HG03039 (cell line): Measurements from ENCODE around the gene SOBP.
"Not testable (repeated sequence)": the region's sequence is repeated elsewhere in the genome, so short reads cannot be mapped to it uniquely, and the experiment has no call there.

Experiments used
- ATAC-seq: cut with Tn5 transposase; IDR thresholded peaks from one replicate; pipeline ENCODE4 v1.9.1; 2021; ENCODE audit warnings: mild to moderate bottlenecking, moderate library complexity; ENCODE audit not compliant: unreplicated experiment

The SOBP gene, protein sequence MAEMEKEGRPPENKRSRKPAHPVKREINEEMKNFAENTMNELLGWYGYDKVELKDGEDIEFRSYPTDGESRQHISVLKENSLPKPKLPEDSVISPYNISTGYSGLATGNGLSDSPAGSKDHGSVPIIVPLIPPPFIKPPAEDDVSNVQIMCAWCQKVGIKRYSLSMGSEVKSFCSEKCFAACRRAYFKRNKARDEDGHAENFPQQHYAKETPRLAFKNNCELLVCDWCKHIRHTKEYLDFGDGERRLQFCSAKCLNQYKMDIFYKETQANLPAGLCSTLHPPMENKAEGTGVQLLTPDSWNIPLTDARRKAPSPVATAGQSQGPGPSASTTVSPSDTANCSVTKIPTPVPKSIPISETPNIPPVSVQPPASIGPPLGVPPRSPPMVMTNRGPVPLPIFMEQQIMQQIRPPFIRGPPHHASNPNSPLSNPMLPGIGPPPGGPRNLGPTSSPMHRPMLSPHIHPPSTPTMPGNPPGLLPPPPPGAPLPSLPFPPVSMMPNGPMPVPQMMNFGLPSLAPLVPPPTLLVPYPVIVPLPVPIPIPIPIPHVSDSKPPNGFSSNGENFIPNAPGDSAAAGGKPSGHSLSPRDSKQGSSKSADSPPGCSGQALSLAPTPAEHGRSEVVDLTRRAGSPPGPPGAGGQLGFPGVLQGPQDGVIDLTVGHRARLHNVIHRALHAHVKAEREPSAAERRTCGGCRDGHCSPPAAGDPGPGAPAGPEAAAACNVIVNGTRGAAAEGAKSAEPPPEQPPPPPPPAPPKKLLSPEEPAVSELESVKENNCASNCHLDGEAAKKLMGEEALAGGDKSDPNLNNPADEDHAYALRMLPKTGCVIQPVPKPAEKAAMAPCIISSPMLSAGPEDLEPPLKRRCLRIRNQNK

DNA sequence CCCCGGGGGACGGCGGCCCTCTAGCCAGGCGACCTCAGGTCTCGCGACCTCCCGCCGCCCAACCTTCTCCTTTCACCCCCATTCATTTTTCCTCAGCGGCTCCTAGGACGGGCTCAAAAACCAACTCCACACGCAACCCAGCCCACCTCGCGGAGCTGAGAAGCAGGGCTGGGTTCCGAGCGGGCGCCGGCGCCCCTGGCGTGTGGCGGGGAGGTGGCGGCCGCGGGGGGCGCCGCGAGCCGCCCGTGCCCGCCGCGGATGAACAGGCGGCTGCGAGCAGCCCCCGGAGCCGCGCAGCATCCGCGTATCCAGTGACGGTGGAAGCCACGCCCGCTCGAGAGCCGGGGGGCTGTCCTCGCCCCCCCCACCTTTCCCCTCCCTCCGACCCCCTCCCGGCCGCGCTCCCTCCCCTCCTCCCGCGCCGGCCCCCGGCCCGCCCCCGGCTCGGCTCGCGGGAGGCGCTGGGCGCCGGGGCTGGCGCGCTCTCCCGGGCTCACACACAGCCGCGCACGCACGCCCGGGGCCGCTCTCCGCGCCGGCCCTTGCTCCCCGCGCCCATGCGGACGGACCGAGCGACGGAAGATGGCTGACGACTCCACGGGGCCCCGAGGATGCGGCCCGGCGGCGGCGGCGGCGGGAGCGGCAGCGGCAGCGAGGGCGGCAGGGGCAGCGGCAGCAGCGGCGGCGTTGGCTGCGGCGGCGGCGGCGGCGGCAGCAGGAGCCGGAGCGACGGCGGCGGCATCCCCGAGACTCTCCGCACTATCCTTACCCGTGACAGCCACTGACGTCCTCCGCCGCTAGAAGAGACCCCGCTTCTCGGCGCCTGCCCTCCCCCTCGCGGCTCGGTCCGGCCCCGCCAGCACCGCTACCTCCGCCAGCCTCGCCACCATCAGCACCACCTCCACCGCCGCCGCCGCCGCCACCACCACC lies at the start of gene SOBP:
TSS of gene SOBP (plus strand) at position 482 of the 930 bp plus-strand sequence. CDS start 500 bp downstream, outside the sequence.
- no peak for ATAC-seq

DNA sequence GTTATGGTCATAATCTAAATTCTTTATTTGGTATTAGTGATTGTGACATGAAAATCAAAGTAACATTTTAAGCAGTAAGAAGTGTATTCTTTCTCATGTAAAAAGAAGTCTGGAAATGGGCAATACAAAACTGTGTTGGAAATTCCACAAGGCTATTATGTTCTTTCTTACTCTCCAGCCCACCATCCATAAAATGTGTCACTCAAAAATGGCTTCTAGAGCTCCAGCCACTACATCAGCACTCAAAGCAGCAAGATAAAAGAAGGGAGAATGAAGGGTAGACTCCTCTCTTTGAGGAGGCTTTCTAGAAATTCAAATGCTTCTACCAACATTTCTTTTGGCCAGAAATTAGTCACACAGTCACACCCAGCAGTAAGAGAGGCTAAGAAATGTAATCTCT lies 49.0 kb upstream of the SOBP start:
- ATAC-seq, result no peak

DNA sequence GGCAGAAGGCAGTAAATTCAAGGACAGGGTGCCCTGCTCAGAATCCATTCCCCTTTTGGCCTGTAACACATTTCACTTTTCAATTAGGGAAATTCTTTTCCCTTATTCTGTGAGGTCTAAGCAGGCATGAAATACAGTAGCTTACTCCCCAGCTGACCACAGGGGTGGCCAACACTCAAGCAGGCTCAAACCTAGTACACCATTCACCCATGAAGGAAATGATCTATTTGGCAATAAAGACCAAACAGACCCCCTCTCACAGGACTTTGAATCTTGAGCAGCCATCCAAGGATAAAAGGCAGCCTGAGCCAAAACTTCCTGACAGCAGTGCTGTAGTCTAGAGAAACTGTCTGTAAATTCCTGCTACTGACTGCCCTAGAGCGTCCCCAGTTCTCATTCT lies 48.2 kb upstream of the SOBP start:
- no peak for ATAC-seq

DNA sequence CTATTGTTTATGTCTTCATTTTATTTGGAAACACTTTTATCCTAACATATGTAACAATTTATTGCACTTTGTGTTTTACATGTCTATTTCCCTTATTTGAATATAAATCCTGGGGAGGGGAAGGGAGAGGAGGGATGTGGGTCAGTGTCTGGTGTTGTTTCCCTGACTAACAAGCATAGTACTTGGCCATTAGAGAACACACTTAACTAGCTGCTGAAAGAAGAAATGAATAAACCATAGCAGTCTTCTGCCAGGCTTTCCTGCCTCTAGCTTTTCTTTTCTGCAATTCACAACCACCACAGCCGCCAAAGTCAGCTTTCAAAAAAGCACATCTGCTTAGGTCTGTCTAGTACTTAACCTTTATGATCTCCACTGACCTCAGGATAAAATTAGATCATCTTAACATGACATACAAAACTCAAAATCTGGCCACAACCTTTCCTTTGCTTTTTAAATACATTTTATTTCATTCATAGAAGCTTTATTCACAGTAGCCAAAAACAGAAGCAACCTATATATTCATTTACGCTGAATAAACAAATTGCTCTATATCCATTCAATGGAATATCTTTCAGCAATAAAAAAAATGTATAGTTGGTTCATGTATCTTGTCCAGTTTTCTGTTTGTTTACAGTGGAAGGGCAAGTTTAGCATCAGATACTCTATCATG lies 46.8 kb upstream of the SOBP start:
- no peak for ATAC-seq

DNA sequence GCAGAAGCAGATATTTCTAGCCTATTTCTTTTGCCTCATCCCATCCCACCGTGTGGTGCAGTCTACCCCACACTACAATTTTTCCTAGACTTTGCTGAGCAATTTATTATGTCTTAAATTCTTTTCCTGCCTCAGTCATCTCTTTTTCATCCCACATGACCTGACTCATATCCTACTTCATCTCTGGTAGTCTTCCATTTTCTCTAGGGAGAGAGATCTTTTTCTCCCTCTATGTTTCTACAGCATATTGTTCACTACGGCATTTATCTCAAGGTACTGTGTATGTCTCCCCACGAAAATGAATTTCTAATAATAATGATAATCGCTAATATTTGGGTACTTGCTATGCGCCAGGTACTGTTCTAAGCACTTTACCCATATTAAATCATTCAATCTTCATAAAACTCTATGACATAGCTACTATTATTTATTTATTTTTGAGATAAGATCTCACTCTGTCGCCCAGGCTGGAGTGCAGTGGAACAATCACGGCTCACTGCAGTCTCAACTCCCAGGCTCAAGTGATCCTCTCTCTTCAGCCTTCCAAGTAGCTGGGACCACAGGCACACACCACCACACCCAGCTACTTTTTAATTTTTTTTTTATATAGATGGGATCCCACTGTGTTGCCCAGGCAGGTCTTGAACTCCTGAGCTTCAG lies 46.2 kb upstream of the SOBP start:
- no peak for ATAC-seq

DNA sequence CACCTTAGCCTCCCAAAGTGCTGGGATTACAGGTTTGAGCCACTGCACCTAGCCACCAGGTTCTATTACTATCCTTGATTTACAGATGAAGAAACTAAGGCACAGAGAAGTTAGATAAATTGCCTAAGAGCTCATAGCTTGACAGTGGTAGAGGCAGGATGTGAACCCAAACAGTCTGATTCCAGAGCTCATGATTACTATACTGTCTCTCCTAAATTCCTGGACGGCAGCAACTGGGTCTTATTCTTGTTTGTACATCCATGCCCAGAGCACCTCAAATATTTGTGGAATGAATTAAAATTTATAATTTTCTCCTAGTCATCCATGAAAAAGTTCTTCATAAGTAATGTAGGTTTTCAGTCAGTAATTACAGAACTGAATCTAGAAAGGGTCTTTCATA lies 45.6 kb upstream of the SOBP start:
- ATAC-seq, result no peak

DNA sequence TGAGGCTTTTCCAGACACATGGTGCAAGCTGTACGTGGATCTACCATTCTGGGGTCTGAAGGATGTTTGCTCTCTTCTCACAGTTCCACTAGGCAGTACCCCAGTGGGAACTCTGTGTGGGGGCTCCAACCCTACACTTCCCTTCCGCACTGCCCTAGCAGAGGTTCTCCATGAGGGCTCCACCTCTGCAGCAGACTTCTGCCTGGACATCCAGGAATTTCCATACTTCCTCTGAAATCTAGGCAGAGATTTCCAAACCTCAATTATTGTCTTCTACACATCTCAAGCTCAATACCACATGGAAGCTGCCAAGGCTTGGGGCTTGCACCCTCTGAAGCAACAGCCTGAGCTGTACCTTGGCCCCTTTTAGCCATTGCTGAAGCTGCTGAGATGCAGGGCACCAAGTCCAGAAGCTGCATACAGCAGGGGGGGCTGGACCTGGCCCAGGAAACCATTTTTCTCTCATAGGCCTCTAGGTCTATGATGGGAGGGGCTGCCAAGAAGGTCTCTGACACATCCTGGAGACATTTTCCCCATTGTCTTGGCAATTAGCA lies 42.2 kb upstream of the SOBP start:
- no peak for ATAC-seq

DNA sequence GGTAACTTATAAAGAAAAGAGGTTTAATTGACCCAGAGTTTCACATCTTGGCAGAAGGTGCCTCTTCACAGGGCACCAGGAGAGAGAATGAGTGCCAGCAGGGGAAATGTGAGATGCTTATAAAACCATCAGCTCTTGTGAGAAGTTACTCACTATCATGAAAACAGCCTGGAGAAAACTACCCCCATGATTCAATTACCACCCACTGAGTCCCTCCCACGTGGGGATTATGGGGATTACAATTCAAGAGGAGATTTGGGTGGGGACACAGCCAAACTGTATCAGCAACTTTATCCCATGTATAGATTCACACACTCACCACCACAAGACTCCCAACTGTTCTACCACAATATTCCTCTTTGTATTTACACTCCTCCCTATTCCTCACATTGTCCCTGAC lies 41.1 kb upstream of the SOBP start:
- no peak for ATAC-seq

DNA sequence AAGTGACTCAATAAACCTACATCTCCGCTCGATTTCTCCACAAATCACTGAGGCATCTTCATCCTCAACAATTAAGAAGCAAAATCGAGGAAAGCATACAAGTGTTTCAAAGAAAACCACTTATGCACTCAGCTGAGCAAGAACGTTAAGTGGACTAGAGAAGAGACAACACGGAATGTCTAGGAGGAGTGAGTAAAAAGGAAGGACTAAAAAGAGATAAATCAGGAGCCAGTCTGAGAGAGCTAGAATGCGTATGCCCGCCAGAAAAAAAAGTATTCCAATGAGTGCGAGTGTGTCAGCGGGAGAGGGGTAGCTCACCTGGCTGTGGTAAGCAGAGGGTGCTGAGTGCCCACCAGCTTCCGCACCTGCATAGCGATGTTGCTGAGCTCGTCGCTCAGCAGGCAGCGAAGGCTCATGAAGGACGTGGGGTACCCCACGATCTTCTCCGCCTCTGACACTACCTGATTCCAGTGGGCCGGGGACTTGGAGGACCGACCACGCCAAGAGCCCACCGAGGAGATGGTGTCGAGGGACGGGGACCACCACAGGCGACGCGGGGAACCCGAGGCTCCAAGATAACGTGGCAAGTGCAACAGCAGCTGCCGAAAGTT lies 31.1 kb upstream of the SOBP start:
- peak; percentile 7 for ATAC-seq

DNA sequence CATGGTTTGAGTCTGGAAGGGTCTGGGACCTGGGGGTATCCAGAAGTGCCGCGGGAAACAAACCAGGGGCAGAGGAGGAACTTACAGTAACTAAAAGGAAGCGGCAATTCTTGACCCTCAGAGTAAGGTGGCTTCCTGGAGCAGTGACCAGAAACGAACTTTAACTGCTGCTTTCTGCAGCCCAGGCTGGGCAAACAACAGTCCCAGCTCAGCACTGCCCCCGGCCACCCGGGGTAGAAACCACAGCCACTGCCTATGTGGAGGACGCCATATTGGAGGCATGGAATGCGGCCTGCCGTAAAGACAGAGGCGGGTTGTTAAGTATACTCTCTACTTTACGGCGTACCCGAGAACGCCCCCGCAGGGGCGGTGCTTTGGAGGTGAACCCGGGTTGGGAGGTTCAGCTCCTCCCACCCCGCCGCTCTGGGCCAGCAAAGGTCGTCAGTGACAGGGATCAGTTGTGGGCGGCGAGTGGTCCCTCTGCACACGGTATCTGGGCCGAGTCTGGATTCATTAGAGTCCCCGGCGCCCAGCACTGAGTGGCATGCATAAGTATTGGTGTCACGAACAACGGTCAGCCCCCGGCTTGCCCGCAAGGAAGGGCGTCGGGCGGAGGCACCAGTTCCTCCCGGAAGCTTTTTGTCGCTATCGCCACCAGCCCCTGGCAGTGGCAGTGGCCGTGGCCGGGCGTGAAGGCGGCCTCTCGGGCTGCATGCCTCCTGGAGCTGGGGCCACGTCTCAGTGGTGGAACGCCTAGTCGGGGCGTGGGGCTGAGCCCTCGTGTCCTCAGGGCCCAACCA lies 30.4 kb upstream of the SOBP start, which contains the start of gene PDSS2:
TSS of gene PDSS2 (minus strand) at position 282 of the 800 bp plus-strand sequence. CDS start at position 3, 279 bp downstream.
- ATAC-seq, result peak; percentile 88

DNA sequence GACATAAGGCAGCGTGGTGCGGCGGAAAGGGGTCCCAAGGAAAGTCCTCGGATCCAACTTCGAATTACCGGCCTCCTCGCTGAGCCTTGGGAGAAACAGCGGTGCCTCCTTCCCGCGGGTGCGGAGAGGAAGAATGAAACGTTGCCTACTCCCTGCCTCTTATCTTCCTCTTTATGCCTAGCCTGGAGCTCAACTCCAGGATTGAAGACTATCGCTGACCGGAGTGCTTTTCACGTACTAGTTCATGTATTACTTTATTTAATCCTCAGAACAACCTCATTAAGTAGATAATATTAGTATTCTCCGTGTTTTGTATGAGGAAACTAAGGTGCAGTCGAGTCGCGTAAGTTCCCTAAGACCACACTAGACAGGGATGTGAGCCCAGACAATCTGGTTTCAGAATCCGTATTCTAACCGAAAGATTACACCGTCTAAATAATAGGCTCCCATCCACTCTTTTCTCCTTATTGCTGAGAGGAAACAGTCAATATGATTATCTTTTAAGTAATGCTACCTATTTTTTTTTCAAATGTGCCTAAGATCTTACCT lies 29.8 kb upstream of the SOBP start:
- no peak for ATAC-seq

DNA sequence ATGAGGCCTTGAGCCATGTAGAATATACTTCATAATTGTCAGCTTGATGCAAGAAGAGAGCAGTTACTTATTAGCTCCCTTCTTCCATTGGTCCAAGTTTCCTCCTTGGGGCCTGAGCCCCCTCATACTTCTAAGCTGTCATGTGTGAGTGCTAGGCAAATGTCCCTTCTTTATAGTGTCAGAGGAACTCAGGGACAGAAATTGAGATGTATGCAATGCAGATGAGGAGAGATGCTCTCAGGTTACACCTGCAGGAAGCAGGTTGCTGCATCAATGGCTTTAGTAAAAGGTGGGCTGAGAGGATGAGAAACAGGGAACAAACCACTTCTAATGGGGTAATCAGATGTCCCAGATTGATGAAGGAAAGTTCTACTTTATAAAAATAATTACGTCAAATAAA lies 23.9 kb upstream of the SOBP start:
- ATAC-seq, result no peak

DNA sequence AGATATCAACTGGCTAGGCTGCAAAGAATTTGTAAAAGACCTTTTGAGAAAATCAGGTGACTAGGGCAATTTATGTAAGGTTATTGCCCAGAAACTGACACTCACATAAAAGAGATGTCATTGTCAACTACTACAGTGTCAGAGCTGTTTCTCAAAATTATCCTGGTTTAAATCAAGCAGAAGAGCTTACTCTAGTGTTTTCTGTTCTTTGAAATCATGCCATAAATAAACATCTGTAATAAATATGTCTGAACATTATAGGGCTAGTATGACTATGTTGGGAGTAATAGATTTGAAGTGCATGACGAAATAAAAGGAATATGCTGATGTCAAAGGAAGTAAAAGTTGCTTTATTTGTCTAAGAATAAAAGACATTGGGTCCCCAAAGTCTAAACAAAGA lies 19.6 kb upstream of the SOBP start:
- ATAC-seq, result no peak

DNA sequence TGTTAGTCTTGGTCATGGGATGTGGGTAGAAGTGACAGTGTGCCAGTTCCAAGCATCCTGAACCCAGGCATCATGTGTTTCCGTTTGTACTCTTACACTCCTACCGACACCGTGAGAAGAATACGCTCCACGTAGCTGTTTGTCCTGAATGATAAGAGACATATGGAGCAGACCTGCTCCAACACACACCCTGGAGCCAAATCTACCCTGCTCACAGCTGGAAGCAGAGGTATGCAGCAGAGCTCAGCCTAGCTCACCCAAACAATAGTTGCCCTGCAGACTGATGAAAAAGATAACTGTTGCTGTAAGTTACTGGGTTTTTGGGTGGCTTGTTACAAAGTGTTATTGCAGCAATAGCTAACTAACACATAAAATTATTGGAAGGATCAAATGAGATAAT lies 16.3 kb upstream of the SOBP start:
- ATAC-seq, result no peak

DNA sequence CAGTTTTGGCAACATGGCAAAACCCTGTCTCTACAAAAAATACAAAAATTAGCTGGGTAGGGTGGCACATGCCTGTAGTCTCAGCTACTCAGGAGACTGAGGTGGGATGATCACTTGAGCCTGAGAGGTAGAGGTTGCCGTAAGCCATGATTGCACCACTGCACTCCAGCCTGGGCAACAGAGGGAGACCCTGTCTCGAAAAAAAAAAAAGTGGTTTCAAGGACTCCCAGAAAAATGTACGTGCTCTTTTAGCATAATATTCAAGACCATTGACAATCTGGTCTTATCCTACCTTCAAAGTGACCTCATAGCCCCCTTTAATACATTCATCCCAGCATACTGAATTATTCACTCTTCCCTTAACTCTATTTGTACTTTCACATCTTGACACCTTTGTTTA lies 14.6 kb upstream of the SOBP start:
- ATAC-seq, result not testable (repeated sequence)

DNA sequence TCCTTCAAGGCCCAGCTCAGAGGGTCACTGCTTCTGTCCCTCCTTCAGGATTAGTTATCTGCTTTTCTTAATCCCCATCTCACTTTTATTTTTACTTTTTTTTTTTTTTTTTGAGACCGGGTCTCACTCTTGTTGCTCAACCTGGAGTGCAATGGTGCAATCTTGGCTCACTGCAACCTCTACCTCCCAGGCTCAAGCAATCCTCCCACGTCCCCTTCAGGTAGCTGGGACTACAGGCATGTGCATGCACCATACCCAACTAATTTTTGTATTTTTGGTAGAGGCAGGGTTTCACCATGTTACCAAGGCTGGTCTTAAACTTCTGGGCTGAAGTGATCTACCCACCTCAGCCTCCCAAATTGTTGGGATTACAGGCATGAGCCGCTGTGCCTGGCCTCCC lies 14.1 kb upstream of the SOBP start:
- not testable (repeated sequence) for ATAC-seq

DNA sequence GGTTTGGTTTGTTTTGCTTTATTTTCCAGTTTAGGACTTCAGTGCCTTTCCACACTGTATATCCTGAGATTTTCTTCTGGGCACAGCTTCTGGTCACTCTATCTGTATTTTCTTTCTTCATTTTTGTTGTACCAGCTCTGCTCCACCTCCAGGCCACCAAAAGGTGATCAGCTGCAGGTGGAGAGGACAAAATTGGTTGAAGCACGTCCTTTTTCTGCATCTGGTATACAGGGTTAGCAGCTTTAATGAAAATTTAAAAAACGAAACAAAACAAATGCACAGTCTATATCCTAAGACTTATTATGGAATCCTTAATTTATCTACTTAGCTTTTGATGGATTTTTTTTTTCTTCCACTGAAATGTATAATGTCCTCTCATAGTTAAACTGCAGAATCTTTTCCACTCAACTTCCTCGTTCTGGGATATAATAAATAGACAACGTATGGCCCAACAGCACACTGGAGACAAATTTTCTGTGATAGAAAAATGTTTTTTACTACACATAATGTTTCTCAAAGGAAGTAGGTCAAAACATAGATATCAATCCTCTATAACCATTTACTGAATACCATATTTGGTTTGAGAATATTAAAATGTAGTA lies 10.7 kb upstream of the SOBP start:
- ATAC-seq, result no peak

DNA sequence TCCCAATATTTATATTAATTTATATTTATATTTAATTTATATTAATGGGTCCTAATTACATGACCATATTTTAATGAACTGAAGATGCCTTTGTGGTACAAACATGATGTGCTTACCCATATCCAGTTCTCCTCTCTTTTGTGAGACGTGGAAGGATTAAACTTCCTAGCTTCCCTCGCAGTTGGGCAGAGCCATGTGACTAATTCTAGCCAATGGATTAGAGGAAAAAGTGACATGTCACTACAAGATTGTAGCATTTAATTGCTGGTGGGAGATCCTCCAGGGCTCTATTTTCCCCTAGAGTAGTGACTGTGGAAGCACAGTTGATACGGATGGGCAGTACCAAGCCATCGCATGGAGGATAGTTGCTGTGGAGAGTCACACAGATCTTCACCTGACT lies 4.8 kb upstream of the SOBP start:
- no peak for ATAC-seq
